Ishikawa (cell line): ENCODE measurements around the gene PDE4B.

Experiments used
- CEBPB ChIP-seq: IDR thresholded peaks from 2 replicates; pipeline ENCODE4 v1.6.1; 2012
- EP300 ChIP-seq: IDR thresholded peaks from 2 replicates; pipeline ENCODE4 v1.6.1; 2012; ENCODE audit warnings: borderline replicate concordance
- FOXM1 ChIP-seq: IDR thresholded peaks from 2 replicates; pipeline ENCODE4 v1.6.1; 2012; ENCODE audit warnings: low read depth, borderline replicate concordance
- RAD21 ChIP-seq: IDR thresholded peaks from 2 replicates; pipeline ENCODE4 v1.6.1; 2012; ENCODE audit warnings: low read depth
- TAF1 ChIP-seq: IDR thresholded peaks from 2 replicates; pipeline ENCODE4 v1.6.1; 2012; ENCODE audit warnings: low read depth, mild to moderate bottlenecking
- YY1 ChIP-seq: IDR thresholded peaks from 2 replicates; pipeline ENCODE4 v1.6.1; 2012; ENCODE audit warnings: low read depth

DNA sequence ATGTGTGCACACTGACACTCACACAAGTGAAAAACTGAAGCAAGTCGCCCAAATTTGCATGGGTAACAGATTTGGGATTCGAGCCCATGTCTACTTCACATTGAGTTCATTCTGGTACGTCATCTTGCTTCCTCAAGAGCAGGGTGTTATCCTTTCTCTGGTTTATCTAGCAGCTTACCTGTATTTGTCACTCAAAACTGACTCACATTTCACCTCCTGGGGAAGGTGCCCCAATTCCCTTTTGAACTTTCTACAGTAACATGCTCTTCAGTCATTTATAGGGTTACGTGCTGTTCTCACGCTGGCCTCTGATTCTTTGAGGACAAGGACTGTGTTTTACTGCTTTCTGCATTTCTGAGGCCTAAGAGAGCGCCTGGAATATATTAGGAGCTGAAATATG lies 162.8 kb downstream of the PDE4B start:
- no peak for TF ChIP-seq CEBPB
- TF ChIP-seq RAD21, result no peak
- TF ChIP-seq YY1, result no peak
- no peak for TF ChIP-seq EP300
- no peak for TF ChIP-seq TAF1
- no peak for TF ChIP-seq FOXM1
